ENCODE measurements around the gene LHX6. TPM values are rescaled to one million over a fixed set of nuclear protein-coding genes. Genes with fewer than 3 reads are reported as not detected.

The LHX6 gene
- total RNA-seq, 1 experiment from 2014 or later = 1.5 TPM

DNA sequence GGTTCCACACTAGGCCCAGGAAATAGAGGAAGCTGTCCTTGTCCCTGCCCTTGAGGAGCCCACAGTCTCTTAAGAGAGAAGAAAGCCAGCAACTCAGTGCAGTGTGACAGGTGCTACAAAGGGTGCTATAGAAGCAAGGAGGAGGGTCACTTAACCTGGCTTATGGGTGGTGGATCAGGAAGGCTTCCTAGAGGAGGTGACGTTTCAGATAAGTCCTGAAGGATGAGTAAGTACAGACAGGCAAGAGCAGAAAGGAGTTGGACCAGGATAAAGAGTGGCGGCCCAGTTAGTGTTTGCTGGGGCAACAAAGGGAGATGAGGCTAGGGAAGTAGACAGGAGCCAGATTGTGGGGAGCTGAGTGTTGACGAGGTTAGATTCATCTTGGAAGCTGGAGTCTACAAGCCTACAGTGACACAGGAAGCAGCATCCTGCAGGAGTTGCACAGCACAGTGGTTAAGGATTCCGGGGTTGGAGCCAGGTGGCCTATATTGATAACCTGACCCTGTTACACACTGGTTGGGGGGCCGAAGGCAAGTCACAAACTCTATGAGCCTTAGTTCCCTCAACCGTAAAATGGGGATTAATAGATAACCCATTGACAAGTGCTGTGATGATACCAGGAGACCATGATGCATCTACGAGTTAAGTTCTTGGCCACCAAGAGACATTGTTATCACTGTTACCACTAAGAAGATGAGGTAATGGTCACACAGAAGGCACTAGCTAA lies 5.4 kb upstream of the LHX6 start (continued):
- no peak for TF ChIP-seq ATF6 (CRISPR knock-in tag; IDR thresholded peaks at IDR 0.05)
- no peak for TF ChIP-seq KAT7 (CRISPR knock-in tag; IDR thresholded peaks at IDR 0.05; ENCODE audit: borderline replicate concordance)
- no peak for TF ChIP-seq ZNF423 (CRISPR knock-in tag; IDR thresholded peaks at IDR 0.05)

GRCh38 chr9:122232796-122233306 lies 4.1 kb upstream of the LHX6 start:
- ChIA-PET CTCF (interaction anchor here (0.6 to 1.8 kb wide), 2 partner anchors 105 to 110 kb away, joined by 3 to 6 read pairs; no protein-coding TSS in a partner anchor), POLR2A (no interaction called here)
- peaks cover 10% of the 10 kb centered on the region for H3K4me1 Mint-ChIP-seq
- no peak overlapping the region for H3K4me3 Mint-ChIP-seq
- no peaks in the 10 kb centered on the region for H3K9me3 Mint-ChIP-seq
- H3K36me3 Mint-ChIP-seq = no peaks in the 10 kb centered on the region
- no peak for DNase-seq (ENCODE audit: low spot score)
- H3K27ac Mint-ChIP-seq = no peak overlapping the region
- no peak for ATAC-seq
- H3K27me3 Mint-ChIP-seq (ENCODE audit: low read depth) = peaks cover 18% of the 10 kb centered on the region
- TF ChIP-seq ATF2 (CRISPR knock-in tag; IDR thresholded peaks at IDR 0.05; ENCODE audit: borderline replicate concordance, low read depth) = no peak
- TF ChIP-seq JUN (CRISPR knock-in tag; IDR thresholded peaks at IDR 0.05) = no peak
- no peak for TF ChIP-seq AFF4 (CRISPR knock-in tag; IDR thresholded peaks at IDR 0.05; ENCODE audit: borderline replicate concordance)
- no peak for TF ChIP-seq ZNF232 (CRISPR knock-in tag; IDR thresholded peaks at IDR 0.05)
- TF ChIP-seq PRDM15 (CRISPR knock-in tag; IDR thresholded peaks at IDR 0.05) = no peak
- no peak for TF ChIP-seq ZBTB21 (CRISPR knock-in tag; IDR thresholded peaks at IDR 0.05; ENCODE audit: borderline replicate concordance)
- TF ChIP-seq, protein P1, sequence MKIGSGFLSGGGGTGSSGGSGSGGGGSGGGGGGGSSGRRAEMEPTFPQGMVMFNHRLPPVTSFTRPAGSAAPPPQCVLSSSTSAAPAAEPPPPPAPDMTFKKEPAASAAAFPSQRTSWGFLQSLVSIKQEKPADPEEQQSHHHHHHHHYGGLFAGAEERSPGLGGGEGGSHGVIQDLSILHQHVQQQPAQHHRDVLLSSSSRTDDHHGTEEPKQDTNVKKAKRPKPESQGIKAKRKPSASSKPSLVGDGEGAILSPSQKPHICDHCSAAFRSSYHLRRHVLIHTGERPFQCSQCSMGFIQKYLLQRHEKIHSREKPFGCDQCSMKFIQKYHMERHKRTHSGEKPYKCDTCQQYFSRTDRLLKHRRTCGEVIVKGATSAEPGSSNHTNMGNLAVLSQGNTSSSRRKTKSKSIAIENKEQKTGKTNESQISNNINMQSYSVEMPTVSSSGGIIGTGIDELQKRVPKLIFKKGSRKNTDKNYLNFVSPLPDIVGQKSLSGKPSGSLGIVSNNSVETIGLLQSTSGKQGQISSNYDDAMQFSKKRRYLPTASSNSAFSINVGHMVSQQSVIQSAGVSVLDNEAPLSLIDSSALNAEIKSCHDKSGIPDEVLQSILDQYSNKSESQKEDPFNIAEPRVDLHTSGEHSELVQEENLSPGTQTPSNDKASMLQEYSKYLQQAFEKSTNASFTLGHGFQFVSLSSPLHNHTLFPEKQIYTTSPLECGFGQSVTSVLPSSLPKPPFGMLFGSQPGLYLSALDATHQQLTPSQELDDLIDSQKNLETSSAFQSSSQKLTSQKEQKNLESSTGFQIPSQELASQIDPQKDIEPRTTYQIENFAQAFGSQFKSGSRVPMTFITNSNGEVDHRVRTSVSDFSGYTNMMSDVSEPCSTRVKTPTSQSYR (CRISPR knock-in tag; IDR thresholded peaks at IDR 0.05) = no peak
- TF ChIP-seq ZNF423 (CRISPR knock-in tag; IDR thresholded peaks at IDR 0.05) = no peak
- TF ChIP-seq, protein P2, sequence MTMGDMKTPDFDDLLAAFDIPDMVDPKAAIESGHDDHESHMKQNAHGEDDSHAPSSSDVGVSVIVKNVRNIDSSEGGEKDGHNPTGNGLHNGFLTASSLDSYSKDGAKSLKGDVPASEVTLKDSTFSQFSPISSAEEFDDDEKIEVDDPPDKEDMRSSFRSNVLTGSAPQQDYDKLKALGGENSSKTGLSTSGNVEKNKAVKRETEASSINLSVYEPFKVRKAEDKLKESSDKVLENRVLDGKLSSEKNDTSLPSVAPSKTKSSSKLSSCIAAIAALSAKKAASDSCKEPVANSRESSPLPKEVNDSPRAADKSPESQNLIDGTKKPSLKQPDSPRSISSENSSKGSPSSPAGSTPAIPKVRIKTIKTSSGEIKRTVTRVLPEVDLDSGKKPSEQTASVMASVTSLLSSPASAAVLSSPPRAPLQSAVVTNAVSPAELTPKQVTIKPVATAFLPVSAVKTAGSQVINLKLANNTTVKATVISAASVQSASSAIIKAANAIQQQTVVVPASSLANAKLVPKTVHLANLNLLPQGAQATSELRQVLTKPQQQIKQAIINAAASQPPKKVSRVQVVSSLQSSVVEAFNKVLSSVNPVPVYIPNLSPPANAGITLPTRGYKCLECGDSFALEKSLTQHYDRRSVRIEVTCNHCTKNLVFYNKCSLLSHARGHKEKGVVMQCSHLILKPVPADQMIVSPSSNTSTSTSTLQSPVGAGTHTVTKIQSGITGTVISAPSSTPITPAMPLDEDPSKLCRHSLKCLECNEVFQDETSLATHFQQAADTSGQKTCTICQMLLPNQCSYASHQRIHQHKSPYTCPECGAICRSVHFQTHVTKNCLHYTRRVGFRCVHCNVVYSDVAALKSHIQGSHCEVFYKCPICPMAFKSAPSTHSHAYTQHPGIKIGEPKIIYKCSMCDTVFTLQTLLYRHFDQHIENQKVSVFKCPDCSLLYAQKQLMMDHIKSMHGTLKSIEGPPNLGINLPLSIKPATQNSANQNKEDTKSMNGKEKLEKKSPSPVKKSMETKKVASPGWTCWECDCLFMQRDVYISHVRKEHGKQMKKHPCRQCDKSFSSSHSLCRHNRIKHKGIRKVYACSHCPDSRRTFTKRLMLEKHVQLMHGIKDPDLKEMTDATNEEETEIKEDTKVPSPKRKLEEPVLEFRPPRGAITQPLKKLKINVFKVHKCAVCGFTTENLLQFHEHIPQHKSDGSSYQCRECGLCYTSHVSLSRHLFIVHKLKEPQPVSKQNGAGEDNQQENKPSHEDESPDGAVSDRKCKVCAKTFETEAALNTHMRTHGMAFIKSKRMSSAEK (CRISPR knock-in tag; IDR thresholded peaks at IDR 0.05; ENCODE audit: borderline replicate concordance) = no peak
- TF ChIP-seq NR2C2 (CRISPR knock-in tag; IDR thresholded peaks at IDR 0.05) = no peak
- TF ChIP-seq ATF1 (CRISPR knock-in tag; IDR thresholded peaks at IDR 0.05) = no peak
- no peak for TF ChIP-seq MYBL2 (CRISPR knock-in tag; IDR thresholded peaks at IDR 0.05)
- TF ChIP-seq ELF4 (CRISPR knock-in tag; IDR thresholded peaks at IDR 0.05; ENCODE audit: low read depth) = no peak
- TF ChIP-seq ESRRA (CRISPR knock-in tag; IDR thresholded peaks at IDR 0.05; ENCODE audit: borderline replicate concordance) = no peak

Data from WTC11 (cell line).